Measurements from ENCODE around the gene RABGAP1L.

Gene RABGAP1L

DNA sequence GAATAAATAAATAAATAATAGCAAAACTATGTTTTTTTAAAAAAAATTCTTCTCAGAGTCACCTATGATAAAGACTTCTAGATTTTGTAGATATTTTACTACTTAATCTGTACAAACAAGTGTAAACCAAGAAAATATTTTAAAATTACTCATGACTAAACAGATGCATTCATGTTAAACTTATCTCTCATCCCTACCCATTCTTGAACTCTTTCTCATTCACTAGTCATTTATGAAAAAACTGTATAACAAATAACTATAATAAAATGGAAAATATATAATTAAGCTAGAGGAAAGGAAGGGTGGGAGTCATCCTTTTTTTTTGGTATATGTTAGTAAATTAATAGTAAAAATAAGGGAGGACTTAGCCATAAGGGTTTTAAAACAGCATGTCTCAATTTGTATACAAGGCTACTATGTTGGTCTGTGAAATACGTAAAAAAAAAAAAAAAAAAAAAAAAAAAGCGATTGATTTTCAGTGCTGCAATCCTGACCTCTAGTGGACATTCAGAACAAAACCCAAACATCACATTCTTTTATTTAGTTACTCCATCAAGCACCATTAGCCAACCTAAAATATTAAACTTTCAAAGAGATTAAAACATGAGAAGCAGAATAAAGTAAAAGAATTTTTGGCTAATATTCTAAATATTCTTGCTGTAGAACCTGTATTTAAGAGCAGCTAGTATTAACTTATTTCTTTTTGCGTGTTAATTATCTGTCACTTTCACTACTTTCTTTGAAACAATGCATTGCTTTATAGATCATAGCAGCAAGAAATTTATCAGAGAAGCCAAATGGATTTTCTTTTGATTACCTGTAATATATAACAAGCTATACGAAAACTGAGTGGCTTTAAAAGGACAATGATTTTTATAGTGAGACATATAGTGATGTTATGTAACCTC lies 584.6 kb downstream of the RABGAP1L start:
- DNase-seq (ENCODE audit: low read depth in 1 of 2, low spot score in 1 of 2), result no peak

DNA sequence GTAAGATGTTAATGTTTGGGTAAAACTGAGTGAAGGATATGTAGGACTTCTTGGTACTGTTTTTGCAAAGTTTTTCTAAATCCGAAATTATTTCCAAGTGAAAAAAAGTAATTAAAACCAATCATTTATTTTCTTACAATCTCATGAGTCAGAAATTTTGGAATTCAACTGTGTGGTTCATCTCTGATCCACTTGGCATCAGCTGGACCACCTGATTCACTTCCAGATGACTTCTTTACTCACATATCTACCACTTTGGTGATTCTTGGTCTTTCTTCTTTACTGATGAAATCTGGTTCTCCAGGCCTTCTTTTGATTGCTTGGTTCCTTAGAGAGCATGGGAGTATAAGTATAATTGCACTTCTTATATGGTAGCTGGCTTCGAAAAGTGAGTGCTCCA lies 585.6 kb downstream of the RABGAP1L start:
- no peak for DNase-seq (ENCODE audit: low read depth in 1 of 2, low spot score in 1 of 2)

DNA sequence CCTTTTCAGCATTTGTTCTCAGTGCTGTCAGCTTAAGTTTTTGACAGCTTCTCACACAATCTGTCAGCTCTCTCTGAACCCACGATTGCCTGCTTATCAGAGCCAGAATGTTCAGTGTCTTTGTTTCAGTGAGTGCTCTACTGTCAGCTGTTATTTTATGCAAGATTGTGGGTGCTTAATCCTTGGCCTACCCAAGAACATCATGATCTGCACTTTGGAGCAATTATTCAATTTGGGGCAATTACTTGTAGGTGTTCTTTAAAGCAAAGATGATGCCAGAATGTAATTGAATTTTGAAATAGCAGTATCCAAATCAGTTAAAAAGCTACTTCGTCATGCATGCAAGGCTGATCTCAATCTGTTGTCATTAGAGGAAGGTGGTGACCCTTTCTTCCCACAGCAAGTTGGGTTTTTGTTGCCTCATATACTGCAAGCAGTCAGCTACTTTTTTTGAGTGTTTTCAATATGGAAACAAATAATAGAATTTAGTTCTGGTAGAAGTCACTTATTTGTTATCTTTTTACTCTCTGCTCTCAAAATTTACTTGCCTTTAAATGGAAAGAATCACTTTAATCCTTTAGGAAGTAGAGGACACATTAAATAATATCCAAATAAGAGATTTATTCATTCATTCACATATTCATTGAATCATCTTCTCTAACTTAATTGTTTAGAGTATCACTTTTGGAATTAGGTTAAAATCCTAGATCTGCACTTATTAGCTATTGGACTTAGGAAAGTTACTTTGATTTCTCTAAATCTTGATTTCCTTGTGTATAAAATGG lies 586.9 kb downstream of the RABGAP1L start:
- DNase-seq (ENCODE audit: low read depth in 1 of 2, low spot score in 1 of 2), result no peak

DNA sequence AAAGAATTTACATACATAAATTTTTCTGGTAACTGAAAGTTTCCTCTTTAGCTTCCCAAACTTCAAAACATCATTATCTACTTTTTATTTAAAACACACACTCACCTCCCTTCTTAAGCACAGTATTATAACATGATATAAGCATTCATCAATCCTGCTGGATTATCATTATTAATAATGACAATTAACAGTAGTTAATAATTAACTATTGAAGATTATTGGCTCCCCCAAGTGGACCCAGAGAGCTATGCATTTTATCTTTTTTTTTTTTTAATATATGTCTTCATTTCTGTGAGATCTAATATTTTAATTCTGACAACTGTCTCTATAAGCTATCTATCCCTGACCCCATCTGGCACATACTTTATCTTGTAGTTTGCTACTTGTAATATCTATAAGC lies 588.3 kb downstream of the RABGAP1L start:
- DNase-seq (ENCODE audit: low read depth in 1 of 2, low spot score in 1 of 2), result no peak

DNA sequence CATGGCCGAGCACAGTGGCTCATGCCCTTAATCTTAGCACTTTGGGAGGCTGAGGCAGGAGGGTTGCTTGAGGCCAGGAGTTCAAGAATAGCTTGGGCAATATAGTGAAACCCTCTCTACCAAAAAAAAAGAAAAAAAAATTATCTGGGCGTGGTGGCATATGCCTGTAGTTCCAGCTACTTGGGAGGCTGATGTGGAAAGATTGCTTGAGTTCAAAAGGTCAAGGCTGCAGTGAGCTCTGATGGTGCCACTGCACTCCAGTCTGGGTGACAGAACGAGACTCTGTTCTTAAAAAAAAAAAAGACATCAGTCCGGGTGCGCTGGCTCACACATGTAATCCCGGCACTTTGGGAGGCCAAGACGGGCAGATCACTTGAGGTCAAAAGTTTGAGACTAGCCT lies 589.3 kb downstream of the RABGAP1L start:
- no peak for DNase-seq (ENCODE audit: low read depth in 1 of 2, low spot score in 1 of 2)

DNA sequence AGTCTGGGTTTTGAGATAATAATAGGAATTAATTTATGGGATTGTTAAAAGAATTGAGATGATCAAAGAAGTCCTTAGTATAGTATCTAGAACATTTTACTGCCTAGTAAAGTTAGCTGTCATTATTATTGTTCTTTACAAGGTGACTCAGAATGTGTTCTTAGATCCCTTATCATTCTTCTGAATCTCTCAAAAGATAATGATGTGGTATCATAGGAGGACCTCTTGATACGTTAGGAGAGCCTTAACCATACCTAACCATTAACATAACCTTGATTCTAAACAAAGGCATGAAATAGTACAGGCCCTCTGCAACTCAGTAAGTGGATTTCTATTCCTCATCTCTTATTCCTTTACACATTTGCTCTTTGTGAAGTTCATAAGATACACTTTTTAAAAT lies 593.8 kb downstream of the RABGAP1L start:
- DNase-seq (ENCODE audit: low read depth in 1 of 2, low spot score in 1 of 2), result no peak

DNA sequence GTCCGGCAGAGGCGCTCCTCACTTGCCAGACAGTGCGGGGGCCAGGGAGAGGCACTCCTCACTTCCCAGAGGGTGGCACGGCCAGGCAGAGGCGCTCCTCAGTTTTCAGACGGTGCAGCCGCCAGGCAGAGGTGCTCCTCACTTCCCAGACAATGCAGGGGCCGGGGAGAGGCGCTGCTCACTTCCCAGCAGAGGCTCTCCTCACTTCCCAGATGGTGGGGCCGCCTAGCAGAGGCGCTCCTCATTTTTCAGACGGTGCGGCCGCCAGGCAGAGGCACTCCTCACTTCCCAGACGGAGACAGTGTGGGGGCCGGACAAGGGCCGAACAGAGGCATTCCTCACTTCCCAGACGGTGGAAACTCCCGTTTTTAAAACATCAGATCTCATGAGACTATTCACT lies 602.0 kb downstream of the RABGAP1L start:
- no peak for DNase-seq (ENCODE audit: low read depth in 1 of 2, low spot score in 1 of 2)

DNA sequence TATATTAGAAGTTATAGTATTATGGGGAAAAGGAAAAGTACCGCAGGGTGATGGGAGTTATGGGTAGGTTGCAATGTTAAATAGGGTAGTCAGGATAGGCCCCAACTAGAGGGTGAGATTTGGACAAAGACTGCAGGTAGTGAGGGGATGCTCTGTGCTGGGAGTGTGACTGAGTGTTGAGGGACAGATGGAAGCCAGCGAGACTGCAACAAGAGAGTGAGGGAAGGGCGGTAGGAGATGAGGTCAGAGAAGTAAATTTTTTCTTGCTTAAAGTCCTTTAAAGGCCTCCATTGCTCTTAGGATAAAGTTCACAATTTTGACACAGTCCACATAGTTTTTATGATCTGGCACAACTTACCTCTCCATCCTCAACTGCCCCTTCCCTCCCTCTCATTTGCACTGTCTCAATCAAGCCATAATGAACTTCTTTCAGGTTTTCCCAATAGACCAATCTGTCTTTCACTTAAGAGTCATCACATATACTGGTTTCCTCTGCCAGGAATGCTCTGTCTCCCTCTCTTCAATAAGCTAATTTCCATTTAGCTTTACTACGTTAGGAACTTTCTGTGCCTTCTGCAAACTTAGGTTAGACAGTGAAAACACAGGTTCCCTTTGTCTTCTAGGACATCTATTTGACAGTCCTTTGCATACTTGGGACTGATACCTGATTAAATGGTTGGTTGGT lies 602.7 kb downstream of the RABGAP1L start:
- DNase-seq (ENCODE audit: low read depth in 1 of 2, low spot score in 1 of 2), result no peak

DNA sequence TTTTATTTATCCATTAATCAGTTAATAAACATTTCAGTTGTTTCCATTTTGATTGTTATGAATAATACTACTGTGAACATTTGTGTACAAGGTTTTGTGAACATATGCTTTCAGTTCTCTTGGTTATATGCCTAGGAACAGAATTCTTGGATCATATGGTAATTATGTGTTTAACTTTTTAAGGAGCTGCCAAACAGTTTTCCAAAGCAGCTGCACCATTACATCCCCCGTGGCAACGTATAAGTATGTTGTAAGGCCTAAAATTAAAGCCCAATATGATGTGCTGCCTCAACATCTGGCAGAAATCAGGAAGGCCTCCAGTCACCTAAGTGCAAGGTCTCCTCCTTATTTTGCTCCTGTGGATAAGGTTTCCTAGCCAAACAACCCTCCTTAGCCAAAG lies 604.9 kb downstream of the RABGAP1L start:
- no peak for DNase-seq (ENCODE audit: low read depth in 1 of 2, low spot score in 1 of 2)

DNA sequence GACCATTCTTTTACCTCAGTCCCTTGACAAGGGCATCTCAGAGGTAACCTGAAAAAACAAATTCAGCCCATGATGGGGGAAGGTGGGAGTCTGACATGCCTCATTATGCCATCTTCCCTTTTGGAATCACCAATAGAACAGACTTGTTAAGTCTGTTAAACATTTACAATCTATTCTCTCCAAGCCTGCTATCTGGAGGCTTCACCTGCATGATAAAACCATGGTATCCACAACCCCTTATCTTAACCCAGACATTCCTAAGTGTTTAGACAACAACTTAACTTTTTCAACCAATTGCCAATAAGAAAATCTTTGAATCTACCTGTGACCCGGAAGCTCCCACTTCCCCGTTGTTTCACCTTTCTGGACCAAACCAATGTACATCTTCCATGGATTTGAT lies 607.4 kb downstream of the RABGAP1L start:
- DNase-seq (ENCODE audit: low read depth in 1 of 2, low spot score in 1 of 2), result no peak

DNA sequence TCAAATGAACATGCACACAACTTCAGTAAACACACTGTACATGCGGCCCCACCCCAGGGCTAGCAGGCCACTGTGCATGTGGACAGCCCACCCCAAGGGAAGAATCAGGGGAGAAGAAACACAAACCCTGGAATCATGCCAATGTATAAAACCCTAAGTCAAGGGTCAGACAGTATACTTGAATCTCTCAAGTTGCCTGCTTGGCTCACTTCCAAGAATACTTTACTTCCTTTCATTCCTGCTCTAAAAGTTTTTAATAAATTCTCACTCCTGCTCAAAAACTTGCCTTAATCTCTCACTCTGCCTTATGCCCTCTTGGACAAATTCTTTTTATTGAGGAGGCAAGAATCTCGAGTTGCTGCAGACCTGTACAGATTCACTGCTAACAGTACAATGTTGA lies 609.2 kb downstream of the RABGAP1L start:
- no peak for DNase-seq (ENCODE audit: low read depth in 1 of 2, low spot score in 1 of 2)

DNA sequence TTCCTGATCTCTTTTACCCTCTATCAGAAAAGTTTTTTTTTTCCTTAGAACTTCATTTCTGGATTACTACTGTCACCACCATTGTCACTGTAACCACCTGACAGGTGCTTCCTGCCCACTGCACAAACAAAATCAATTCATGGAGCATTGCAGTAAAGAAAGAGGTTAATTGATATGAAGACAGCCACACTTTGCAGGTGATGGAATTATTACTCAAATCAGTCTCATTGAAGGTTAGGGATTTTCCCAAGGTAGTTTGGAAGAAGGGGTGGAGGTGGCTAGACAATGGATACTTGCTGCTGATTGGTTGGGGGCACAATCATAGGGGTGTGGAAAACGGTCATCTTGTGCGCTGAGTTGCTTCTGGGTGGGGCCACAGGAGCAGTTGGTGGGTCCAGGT lies 609.6 kb downstream of the RABGAP1L start:
- DNase-seq (ENCODE audit: low read depth in 1 of 2, low spot score in 1 of 2), result no peak

DNA sequence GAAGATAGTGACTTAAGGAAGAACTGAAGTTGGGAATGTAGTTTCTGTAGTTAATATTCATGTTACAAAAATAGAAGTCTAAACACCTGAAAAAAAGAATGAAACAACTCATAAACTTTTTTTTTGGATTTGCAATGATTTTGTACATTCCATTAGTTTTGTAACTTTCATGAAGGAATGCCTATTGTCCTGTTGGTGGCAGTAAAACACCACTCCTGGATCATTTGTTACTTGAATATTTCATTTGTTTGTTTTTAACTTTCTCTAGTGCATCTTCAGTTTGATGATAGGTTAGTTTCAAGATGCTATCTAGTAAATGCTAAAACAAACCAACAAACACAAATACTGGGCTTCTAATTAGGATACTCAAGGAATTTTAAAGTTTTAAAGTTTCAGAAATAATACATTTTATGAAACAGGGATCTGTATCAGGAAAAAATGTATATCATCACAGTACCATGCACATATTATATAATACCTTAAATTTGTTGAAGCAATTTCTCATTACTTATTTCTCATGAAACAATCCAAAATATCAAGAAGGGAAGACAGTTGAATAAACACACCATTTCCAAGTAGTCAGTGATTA lies 610.7 kb downstream of the RABGAP1L start:
- DNase-seq (ENCODE audit: low read depth in 1 of 2, low spot score in 1 of 2), result no peak

DNA sequence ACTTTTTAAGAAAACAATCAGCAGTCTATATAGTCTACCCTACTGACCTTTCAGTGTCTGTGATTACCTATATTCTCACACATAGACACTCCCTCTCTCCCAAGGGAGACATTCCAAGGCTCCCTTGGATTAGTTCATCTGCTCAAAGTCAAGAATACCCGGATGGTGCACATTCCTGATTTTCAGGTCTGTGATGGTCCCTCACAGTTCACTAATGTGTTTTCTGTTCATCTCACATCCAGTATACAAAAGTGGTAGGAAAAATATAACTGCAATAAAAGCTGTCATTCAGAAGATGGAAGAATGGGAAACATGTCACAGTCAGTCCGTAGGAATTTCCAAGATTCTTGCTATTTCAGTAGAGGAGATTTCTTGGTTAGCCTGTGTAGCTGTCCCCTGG lies 616.3 kb downstream of the RABGAP1L start:
- no peak for DNase-seq (ENCODE audit: low read depth in 1 of 2, low spot score in 1 of 2)

DNA sequence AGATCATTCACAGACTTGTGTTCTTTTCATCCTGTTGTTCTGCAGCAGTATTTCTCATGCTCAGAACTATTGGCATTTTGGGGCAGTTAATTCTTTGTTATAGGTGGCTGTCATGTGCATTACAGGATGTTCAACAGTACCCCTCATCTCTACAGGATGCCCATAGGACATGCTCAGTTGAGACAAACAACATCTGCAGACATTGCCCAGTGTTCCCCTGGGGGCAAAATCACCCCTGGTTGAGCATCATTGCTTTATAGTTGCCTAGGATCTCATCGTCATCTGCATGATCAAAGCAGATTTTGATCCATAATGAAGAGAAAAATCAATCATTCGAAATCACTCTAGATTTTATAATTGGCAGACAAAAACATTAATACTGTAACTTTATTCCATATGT lies 617.9 kb downstream of the RABGAP1L start:
- no peak for DNase-seq (ENCODE audit: low read depth in 1 of 2, low spot score in 1 of 2)

DNA sequence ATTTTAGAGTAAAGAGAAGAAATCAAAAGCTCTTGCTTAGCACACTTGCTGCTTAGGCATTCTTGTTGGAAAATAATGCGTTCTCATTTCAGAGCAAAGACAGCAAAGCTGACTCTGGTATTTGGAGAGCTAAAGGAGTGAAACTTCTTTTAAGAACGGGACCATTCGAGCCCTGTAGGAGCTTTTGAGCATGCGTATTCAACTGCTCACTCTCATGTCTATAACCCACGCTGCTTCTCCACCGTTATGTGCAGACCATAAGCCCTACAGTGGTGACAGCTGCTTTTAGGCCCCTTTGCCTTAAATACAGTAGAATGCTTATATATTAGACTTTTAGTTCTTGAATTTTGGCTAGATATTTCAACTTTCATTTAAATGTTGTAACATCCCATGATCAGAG lies 626.2 kb downstream of the RABGAP1L start:
- no peak for DNase-seq (ENCODE audit: low read depth in 1 of 2, low spot score in 1 of 2)

DNA sequence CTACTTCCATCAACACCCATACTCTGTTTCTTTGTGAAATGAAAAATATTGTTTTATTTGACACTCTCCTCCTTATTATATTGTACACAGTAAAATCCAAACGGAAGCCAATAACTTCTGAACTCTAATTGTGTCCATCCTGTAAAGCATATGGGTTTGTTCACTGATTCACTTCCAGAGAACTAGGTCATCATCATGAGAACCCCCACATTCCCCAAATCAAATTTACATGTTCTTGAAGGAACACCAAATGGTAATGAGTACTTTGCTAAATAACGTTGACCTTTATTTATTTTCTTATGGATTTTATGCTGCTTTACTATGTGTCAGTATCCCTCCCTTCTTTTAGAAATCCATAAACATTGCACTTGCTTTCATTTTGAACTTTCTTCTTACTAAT lies 627.0 kb downstream of the RABGAP1L start:
- DNase-seq (ENCODE audit: low read depth in 1 of 2, low spot score in 1 of 2), result no peak

DNA sequence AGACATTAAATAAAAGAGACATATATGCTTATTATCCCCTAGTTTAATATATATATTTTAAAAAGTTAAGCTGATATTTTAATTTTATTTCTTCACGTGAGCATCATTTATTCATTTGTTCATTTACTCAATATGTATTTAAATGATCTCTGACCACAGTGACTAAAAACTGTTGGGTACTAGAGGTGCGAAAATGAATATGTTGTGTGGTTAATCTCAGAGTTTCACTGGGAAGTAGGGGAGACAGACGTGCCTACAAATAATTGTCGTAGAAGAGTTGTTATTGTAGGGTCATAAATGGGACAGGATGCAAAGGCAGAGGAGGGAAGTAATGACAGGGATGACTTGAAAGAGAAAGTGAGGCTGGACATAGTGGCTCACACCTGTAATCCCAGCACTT lies 627.4 kb downstream of the RABGAP1L start:
- no peak for DNase-seq (ENCODE audit: low read depth in 1 of 2, low spot score in 1 of 2)

DNA sequence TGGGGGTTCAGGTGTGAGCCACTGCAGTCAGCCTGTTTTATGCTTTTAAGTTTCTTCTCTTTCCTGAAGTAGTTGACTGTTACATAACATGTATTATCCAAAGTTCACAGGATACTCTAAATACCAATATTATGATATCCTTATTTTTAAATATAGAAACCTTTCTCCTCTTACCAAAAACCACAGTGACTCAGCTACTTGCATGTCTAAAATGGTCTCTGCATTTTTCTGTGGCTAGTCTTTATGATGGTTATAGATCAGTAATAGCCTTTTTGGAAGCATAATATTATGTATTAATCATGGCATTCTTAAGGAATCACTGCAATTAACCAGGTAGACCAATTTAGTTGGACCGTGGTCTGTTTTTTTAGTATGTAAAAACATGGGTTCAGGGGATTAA lies 629.7 kb downstream of the RABGAP1L start:
- DNase-seq (ENCODE audit: low read depth in 1 of 2, low spot score in 1 of 2), result no peak

DNA sequence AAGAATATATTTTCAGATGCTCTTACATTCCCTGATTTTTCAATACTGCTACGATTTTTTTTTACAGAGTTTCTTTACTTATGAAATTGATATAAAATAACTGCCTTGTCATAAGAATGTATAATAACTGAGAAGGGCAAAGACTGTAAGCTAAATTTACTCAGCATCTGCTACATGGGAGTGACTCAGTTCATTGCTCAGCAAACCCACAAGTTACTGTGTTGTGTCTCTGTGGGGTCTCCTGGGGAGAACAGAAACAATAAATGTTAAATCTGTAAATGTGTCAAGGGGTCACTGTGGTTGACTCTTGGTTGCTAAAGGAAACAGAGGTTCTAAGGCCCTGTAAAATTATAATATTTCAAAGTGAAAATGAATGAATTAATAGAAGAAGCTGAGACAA lies 630.1 kb downstream of the RABGAP1L start:
- no peak for DNase-seq (ENCODE audit: low read depth in 1 of 2, low spot score in 1 of 2)

DNA sequence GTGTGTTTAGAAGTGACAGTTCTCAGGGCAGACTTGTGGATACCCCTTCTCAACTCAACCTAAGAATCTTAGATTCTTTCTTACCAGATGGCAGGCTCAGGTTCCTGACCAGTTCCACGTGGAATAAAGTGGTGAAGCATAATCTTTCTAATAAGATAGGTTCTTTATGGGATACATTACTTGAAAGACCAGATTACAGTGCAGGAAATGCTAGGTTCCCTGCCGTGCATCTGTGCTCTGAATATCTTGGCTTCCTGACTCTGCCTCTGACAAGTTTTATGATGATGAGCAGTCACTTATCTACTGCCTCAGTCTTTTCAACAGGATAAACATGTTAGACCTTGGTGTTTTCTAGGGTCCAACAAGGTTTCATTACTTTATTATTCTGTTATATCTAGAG lies 632.5 kb downstream of the RABGAP1L start:
- no peak for DNase-seq (ENCODE audit: low read depth in 1 of 2, low spot score in 1 of 2)

DNA sequence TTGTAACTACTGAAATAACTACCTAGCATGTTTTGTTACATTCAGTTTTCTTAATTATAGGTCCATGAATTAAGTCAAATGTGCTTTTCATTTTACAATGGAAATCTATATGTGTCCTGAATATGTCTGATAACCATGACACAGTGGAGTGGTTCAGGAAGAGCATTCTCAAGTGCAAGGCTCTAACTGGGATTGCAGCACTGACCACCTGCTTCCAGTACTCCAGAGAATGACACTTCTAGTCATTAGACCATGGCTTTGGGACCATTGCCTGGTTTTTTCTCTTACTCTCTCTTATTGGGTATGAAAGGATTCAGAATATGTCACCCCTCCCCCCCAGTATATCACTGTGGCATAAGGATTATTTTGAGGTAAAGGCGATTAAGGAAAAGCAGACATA lies 635.5 kb downstream of the RABGAP1L start:
- no peak for DNase-seq (ENCODE audit: low read depth in 1 of 2, low spot score in 1 of 2)
